BLaER1 treated with 17β-estradiol and CSF1 and Interleukin-3, amounts not matched to agents 10 nM and 100 nM (cell line): ENCODE data around the gene TRPM2.

ENCODE experiments used
- H3K27ac ChIP-seq, 11 experiments: shearing (Covaris generic); formaldehyde crosslinking; 2 replicates each; pipeline ENCODE4 v1.8.1; 2022
- H3K27me3 ChIP-seq, 11 experiments: shearing (Covaris generic); formaldehyde crosslinking; 2 replicates each; pipeline ENCODE4 v1.8.1; 2022
- H3K36me3 ChIP-seq, 11 experiments: shearing (Covaris generic); formaldehyde crosslinking; 2 replicates each; pipeline ENCODE4 v1.8.1; 2022
- H3K4me1 ChIP-seq, 10 experiments: shearing (Covaris generic); formaldehyde crosslinking; 2 replicates each; pipeline ENCODE4 v1.8.1; 2022
- H3K4me2 ChIP-seq, 11 experiments: shearing (Covaris generic); formaldehyde crosslinking; 2 replicates each; pipeline ENCODE4 v1.8.1; 2022
- H3K4me3 ChIP-seq, 10 experiments: shearing (Covaris generic); formaldehyde crosslinking; 2 replicates each; pipeline ENCODE4 v1.8.1; 2022
- H3K9ac ChIP-seq, 11 experiments: shearing (Covaris generic); formaldehyde crosslinking; 2 replicates each; pipeline ENCODE4 v1.8.1; 2022
- H3K9me3 ChIP-seq, 11 experiments: shearing (Covaris generic); formaldehyde crosslinking; replicated peaks in 1 of 11; 2 replicates each; pipeline ENCODE4 v1.8.1; 2022
- H4K20me1 ChIP-seq, 11 experiments: shearing (Covaris generic); formaldehyde crosslinking; 2 replicates each; pipeline ENCODE4 v1.8.1; 2022
- Cebpa-rat ChIP-seq, 11 experiments: shearing (Covaris generic); IDR thresholded peaks; 2 replicates each; pipeline ENCODE4 v1.8.1; 2022

Gene TRPM2

DNA sequence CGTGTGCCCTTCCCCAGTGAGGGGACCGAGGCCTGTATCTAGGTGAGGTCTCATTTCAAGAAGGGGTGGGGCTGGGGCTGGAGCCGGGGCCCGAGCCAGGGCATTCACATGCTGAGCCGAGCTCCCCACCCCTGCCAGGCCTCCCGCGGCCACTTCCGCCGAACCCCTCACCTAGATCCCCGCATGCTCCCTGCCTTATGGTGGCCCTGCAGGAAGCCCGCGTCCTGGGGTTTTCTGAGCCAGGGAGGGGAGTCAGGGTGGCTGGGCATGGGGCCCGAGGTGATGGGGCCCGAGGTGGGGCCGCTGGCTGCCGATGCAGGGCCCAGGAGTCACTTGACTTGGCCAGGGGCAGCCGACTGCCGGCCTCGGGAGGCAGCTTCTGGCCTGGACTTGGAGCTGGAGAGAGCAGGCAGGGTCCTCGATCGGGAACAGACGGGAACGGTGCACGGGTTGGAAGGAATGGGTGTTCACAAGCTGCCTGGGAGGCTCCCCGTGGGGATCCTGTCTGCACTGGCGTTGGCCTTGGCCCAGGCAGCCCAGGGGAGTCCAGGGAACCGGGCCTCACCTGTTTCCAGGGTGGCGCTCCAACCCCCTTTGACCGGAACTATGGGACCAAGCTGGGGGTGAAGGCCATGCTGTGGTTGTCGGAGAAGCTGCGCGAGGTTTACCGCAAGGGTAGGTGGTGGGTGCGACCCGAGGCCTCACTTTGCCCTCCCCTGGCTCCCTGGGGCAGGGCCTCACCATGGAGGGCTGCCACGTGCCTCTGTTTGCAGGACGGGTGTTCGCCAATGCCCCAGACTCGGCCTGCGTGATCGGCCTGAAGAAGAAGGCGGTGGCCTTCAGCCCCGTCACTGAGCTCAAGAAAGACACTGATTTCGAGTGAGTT, 27.8 kb upstream of the TRPM2 start:
- Histone ChIP-seq H3K36me3 (peaks cover 57 to 72% (median 67%) of the 10 kb centered on the region in 11 experiments), H3K9ac (no peak overlapping the region), H3K27me3 (no peaks in the 10 kb centered on the region), H3K4me2 (0 out of 22 replicates have a peak overlapping the region, but pooled peaks of 1 of the 11 experiments have one; percentile 11), H3K27ac (peak overlapping the region in 2 of 11 experiments; percentile 10; a peak in 3 of 22 replicates), H3K4me3 (no peak overlapping the region), H4K20me1 (peaks cover 38 to 98% (median 74%) of the 10 kb centered on the region in 11 experiments), H3K4me1 (peaks cover 8 to 47% (median 40%) of the 10 kb centered on the region in 10 experiments), H3K9me3 (no peaks in the 10 kb centered on the region)
- TF ChIP-seq Cebpa-rat (IDR thresholded peaks at IDR 0.05), result no peak

DNA sequence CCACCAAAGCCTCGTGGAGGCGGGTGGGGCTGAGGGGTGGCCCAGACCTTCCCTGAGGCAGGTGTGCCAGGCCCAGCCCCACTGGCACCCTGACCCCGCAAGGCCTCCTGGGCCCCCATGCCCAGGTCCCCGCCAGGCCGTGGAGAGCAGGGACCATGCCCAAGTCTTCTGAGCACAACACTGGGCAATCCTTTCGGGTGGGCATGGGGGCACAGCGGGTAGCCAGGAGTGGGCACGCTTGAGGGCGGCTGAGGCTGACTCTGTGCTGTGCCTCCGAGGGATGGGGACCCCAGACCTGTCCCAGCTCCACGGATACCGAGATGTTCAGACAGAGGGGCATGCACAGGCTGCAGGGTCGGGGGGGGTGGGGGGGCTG, 27.2 kb upstream of the TRPM2 start:
- peaks cover 54 to 68% (median 64%) of the 10 kb centered on the region in 11 experiments for H3K36me3 ChIP-seq
- no peaks in the 10 kb centered on the region for H3K9me3 ChIP-seq
- 0 out of 22 replicates have a peak overlapping the region, but pooled peaks of 1 of the 11 experiments have one; percentile 11 for H3K4me2 ChIP-seq
- no peak for TF ChIP-seq Cebpa-rat (IDR thresholded peaks at IDR 0.05)
- H3K4me3 ChIP-seq, result no peak overlapping the region
- no peaks in the 10 kb centered on the region for H3K27me3 ChIP-seq
- peaks cover 41 to 99% (median 76%) of the 10 kb centered on the region in 11 experiments for H4K20me1 ChIP-seq
- H3K4me1 ChIP-seq, result peaks cover 8 to 54% (median 46%) of the 10 kb centered on the region in 10 experiments
- H3K27ac ChIP-seq, result peak overlapping the region in 2 of 11 experiments; percentile 10; a peak in 2 of 22 replicates
- no peak overlapping the region for H3K9ac ChIP-seq

DNA sequence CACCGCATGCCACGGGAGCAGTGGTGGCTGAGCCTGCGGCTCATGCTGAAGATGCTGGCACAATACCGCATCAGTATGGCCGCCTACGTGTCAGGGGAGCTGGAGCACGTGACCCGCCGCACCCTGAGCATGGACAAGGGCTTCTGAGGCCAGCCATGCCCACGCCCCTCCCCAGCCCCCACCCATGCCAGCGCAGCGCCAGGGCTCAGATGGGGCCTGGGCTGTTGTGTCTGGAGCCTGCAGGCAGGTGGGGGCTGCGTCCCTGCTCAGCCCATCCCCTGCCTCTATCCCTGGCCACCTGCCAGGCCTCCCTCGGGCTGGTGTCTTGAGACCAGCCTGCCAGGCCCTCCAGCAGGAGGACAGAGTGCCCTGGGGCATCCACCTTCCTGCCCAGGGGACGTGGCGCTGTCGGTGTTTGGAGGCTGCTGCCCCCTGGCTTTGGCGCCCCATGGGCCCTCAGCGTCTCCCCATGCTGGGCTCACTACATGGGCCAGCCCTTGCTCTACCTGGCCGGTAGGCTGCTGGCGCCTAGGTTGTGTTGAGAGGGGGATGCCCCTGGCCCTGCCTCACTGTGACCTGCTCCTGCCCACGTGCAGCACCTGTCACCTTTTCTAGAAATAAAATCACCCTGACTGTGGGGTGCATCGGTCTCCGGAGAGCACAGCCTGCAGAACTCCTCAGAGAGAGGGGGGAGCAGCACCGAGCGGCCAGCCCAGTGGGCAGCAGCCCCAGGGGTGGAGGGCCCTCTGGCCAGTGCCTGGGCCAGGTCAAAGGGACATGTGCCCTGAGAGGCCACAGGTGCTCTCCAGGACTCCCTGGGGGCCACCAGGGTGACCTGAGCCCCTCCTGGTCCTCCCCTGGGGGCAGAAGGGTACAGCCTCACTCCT, 26.5 kb upstream of the TRPM2 start:
- Histone ChIP-seq H3K27me3 (no peaks in the 10 kb centered on the region), H3K36me3 (peaks cover 48 to 67% (median 57%) of the 10 kb centered on the region in 11 experiments), H4K20me1 (peaks cover 44 to 100% (median 80%) of the 10 kb centered on the region in 11 experiments), H3K4me2 (peak overlapping the region in 10 of 11 experiments; percentile 47 to 96 (median 87); a peak in 21 of 22 replicates), H3K4me1 (peaks cover 15 to 61% (median 53%) of the 10 kb centered on the region in 10 experiments), H3K9me3 (no peaks in the 10 kb centered on the region), H3K4me3 (peak overlapping the region in 3 of 10 experiments; percentile 9 to 36 (median 23); a peak in 2 of 20 replicates), H3K27ac (peak overlapping the region in 8 of 11 experiments; percentile 50 to 76 (median 64); a peak in 16 of 22 replicates), H3K9ac (peak overlapping the region in 8 of 11 experiments; percentile 7 to 65 (median 42); a peak in 10 of 22 replicates)
- no peak for TF ChIP-seq Cebpa-rat (IDR thresholded peaks at IDR 0.05)

DNA sequence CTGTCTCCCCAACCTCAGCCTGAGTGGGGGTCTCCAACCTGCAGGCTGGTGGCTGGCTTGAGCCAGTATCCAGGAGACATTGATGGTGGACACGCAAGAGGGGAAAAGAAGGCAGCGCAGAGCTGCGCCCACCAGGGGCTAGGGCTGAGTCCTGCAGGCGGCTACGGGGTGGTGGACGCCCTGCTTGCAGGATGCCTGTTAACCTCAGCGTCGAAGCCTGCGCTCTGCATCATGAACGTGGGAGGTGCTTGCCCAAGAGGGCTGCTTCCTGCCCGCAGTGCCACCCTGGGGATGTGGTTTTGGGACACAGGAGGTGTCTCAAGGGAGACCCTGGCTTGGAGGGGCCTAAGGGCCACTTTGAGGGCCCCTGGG, 25.8 kb upstream of the TRPM2 start:
- peak in 4 of 11 experiments; percentile 15 to 44 (median 20); a peak in 2 of 22 replicates for TF ChIP-seq Cebpa-rat (IDR thresholded peaks at IDR 0.05)
- Histone ChIP-seq H3K9me3 (no peaks in the 10 kb centered on the region), H4K20me1 (peaks cover 44 to 99% (median 74%) of the 10 kb centered on the region in 11 experiments), H3K4me3 (peak overlapping the region in 3 of 10 experiments; percentile 9 to 36 (median 23); a peak in 2 of 20 replicates), H3K9ac (peak overlapping the region in 8 of 11 experiments; percentile 27 to 65 (median 52); a peak in 12 of 22 replicates), H3K27ac (peak overlapping the region in 9 of 11 experiments; percentile 35 to 76 (median 60); a peak in 17 of 22 replicates), H3K4me2 (peak overlapping the region in 10 of 11 experiments; percentile 47 to 96 (median 87); a peak in 20 of 22 replicates), H3K27me3 (no peaks in the 10 kb centered on the region), H3K36me3 (peaks cover 42 to 61% (median 50%) of the 10 kb centered on the region in 11 experiments), H3K4me1 (peaks cover 21 to 67% (median 60%) of the 10 kb centered on the region in 10 experiments)

DNA sequence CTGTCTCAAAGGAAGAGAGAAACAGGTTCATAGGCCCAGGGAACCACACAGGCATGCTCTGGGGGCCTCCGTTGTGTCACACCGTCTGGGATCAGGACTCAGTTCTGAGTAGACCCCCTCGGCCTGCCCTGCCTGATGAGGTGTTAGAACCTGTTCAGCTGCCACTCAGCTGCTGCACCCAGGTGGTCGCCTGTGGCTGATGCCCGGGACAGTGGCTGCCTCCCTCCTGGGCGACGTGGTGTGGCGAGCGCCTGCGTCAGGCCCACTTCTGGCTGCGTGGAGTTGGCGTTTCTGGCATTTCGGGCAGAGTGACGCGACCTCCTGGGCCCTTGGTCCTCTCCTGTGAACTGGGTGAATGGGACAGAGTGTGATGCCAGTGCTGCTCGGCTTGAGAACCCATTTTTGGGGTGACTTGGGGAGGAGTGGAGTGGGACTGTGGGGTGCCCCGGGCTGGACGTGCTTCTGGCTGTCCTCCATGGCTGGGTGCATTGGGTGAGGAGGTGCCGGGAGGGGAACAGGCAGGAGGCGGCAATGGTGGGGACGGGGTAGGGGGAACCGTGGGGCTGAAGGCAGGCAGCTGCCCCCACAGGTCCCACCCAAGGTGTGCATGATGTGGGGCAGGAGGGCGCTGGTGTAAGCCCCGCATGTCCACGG, 25.1 kb upstream of the TRPM2 start:
- Histone ChIP-seq H3K27me3 (no peaks in the 10 kb centered on the region), H3K9me3 (no peaks in the 10 kb centered on the region), H3K4me3 (no peak overlapping the region), H3K36me3 (peaks cover 36 to 53% (median 43%) of the 10 kb centered on the region in 11 experiments), H4K20me1 (peaks cover 51 to 99% (median 72%) of the 10 kb centered on the region in 11 experiments), H3K4me1 (peaks cover 29 to 75% (median 67%) of the 10 kb centered on the region in 10 experiments), H3K9ac (peak overlapping the region in 8 of 11 experiments; percentile 17 to 65 (median 52); a peak in 11 of 22 replicates), H3K4me2 (peak overlapping the region in 9 of 11 experiments; percentile 72 to 96 (median 87); a peak in 18 of 22 replicates), H3K27ac (peak overlapping the region in 9 of 11 experiments; percentile 35 to 76 (median 60); a peak in 17 of 22 replicates)
- no peak; a peak in 1 of 22 replicates for TF ChIP-seq Cebpa-rat (IDR thresholded peaks at IDR 0.05)

DNA sequence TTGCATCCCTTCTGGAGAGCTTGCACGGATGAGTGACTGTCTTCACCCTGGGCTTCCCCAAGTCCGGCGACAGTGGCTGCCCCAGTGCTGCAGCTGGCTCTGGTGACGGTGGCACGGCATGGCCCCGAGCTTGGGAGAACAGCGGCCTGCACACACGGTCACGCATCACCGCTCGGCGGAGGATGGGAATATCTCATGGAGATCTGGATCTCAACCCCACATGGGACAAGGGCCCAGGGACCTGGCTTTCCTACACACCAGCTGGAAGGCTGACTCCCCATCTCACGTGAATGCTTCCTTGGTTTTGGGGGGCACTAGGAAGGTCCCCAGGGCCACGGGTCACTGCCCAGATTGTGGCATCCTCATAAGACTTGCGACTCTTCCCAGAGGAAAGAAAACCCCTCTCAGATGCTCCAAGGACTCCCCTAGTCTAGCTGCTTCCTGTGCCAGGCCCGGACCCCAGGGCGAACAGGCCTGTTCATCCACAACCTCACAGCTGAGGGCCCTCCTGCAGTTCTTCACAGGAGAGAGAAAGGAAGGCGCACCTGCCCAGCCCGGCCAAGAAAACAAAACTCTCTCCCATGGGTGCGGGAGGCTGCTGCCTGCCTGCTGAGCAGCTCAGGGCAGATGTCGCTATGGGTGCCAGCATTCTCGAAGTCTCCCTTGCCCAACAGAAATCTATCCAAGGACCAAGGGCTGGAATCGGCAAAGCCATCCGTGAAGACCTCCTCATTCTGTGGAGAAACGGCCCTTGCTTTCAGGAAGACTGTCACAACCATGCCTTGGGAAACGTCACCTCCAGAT, 24.1 kb upstream of the TRPM2 start:
- Histone ChIP-seq H3K27me3 (no peaks in the 10 kb centered on the region), H3K36me3 (peaks cover 27 to 44% (median 33%) of the 10 kb centered on the region in 11 experiments), H4K20me1 (peaks cover 56 to 99% (median 76%) of the 10 kb centered on the region in 11 experiments), H3K4me3 (no peak overlapping the region), H3K4me2 (peak overlapping the region in 6 of 11 experiments; percentile 14 to 94 (median 60); a peak in 7 of 22 replicates), H3K27ac (peak overlapping the region in 4 of 11 experiments; percentile 13 to 76 (median 58); a peak in 5 of 22 replicates), H3K9ac (peak overlapping the region in 3 of 11 experiments; percentile 1 to 22 (median 5); a peak in 1 of 22 replicates), H3K9me3 (no peaks in the 10 kb centered on the region), H3K4me1 (peaks cover 38 to 84% (median 77%) of the 10 kb centered on the region in 10 experiments)
- no peak for TF ChIP-seq Cebpa-rat (IDR thresholded peaks at IDR 0.05)
